HepG2 (cell line): ENCODE data around the gene COPA. TPM values are rescaled to one million over a fixed set of nuclear protein-coding genes. Genes with fewer than 3 reads are reported as not detected.

ENCODE experiments used
- CBX5 ChIP-seq: sonication (generic); formaldehyde crosslinking; IDR thresholded peaks from 2 replicates; pipeline ENCODE4 v1.4.0; 2020; ENCODE audit warnings: missing genetic modification reagents, borderline replicate concordance
- DPF2 ChIP-seq: sonication (generic); formaldehyde crosslinking; IDR thresholded peaks from 2 replicates; pipeline ENCODE4 v1.4.0; 2020; ENCODE audit warnings: mild to moderate bottlenecking, low read depth, missing genetic modification reagents, borderline replicate concordance
- KMT2A ChIP-seq: sonication (generic); formaldehyde crosslinking; IDR thresholded peaks from 2 replicates; pipeline ENCODE4 v1.4.0; 2020; ENCODE audit warnings: missing genetic modification reagents
- NR2C2 ChIP-seq: sonication (generic); formaldehyde crosslinking; IDR thresholded peaks from 2 replicates; pipeline ENCODE4 v1.4.0; 2020; ENCODE audit warnings: missing genetic modification reagents, mild to moderate bottlenecking, moderate library complexity, borderline replicate concordance
- POLR2A ChIP-seq, 2 experiments: IDR thresholded peaks; 2 replicates each; pipeline ENCODE4 v1.6.1; 2011; ENCODE audit warnings: low read depth in 2 of 2, low read length in 2 of 2, mild to moderate bottlenecking in 1 of 2, moderate library complexity in 1 of 2; ENCODE audit not compliant: insufficient read depth in 1 of 2
- SETDB1 ChIP-seq: sonication (generic); formaldehyde crosslinking; IDR thresholded peaks from 2 replicates; pipeline ENCODE4 v1.5.1; 2020; ENCODE audit warnings: missing genetic modification reagents, mild to moderate bottlenecking, borderline replicate concordance
- SMAD9 ChIP-seq: sonication (generic); formaldehyde crosslinking; IDR thresholded peaks from 2 replicates; pipeline ENCODE4 v1.5.1; 2020; ENCODE audit warnings: mild to moderate bottlenecking, missing genetic modification reagents
- TEAD3 ChIP-seq: optimal IDR thresholded peaks from 2 replicates; pipeline ENCODE3; 2016; ENCODE audit warnings: borderline replicate concordance
- ZBTB33 ChIP-seq: sonication (generic); formaldehyde crosslinking; IDR thresholded peaks from 2 replicates; pipeline ENCODE4 v1.4.0; 2020; ENCODE audit warnings: missing genetic modification reagents
- ZBTB39 ChIP-seq: sonication (generic); formaldehyde crosslinking; IDR thresholded peaks from 2 replicates; pipeline ENCODE4 v1.5.0; 2020; ENCODE audit warnings: missing genetic modification reagents
- ZBTB7B ChIP-seq: sonication (generic); formaldehyde crosslinking; IDR thresholded peaks from 2 replicates; pipeline ENCODE4 v1.4.0; 2020; ENCODE audit warnings: missing genetic modification reagents
- ZNF160 ChIP-seq: sonication (generic); formaldehyde crosslinking; IDR thresholded peaks from 2 replicates; pipeline ENCODE4 v1.8.0; 2022; ENCODE audit warnings: mild to moderate bottlenecking, inconsistent platforms, missing genetic modification reagents
- ZNF280D ChIP-seq: sonication (generic); formaldehyde crosslinking; IDR thresholded peaks from 2 replicates; pipeline ENCODE4 v1.5.1; 2020; ENCODE audit warnings: mild to moderate bottlenecking, missing genetic modification reagents
- ZNF414 ChIP-seq: sonication (generic); formaldehyde crosslinking; IDR thresholded peaks from 2 replicates; pipeline ENCODE4 v1.5.0; 2020; ENCODE audit warnings: missing genetic modification reagents
- ZNF44 ChIP-seq: sonication (generic); formaldehyde crosslinking; IDR thresholded peaks from 2 replicates; pipeline ENCODE4 v1.5.1; 2020; ENCODE audit warnings: mild to moderate bottlenecking, missing genetic modification reagents
- polyA plus RNA-seq, 8 experiments: library from polyadenylated mRNA; depleted of rRNA in 3 of 8; stranded (reverse) in 7 of 8; unstranded in 1 of 8; fragments of >200 nt; fragmentation: Illumina TruSeq in 4 of 8; extraction: Trizol in 4 of 8; gene quantifications; 2 replicates each; pipeline versions ENCODE4 v1.2.1 to v1.2.3, GENCODE V29; 2011 to 2016; ENCODE audit warnings: low read depth in 4 of 8, missing spikeins in 1 of 8, mixed read lengths in 1 of 8; ENCODE audit not compliant: insufficient read depth in 1 of 8
- total RNA-seq, 5 experiments: library from RNA; depleted of rRNA; stranded (reverse); fragments of >200 nt; fragmentation: Illumina TruSeq; extraction: Trizol; gene quantifications; 2 replicates each; pipeline ENCODE4 v1.2.3, GENCODE V29; 2016; ENCODE audit warnings: low read depth in 1 of 5

COPA gene
- total and polyA plus RNA-seq, 2 of the 13 experiments (the other 11 are each of a cell fraction or from before 2014, with no cell fraction given) = 160 to 197 TPM

- TF ChIP-seq CBX5 (peak; percentile 33; the same call in 1 of the 2 replicates), ZBTB39 (no peak), ZNF160 (CRISPR knock-in tag) (peak; percentile 26; the same call in 1 of the 2 replicates), NR2C2 (CRISPR knock-in tag) (peak; percentile 81; the same call in 1 of the 2 replicates), ZNF44 (CRISPR knock-in tag) (peak; percentile 90; the same call in 1 of the 2 replicates), POLR2A (IDR thresholded peaks at IDR 0.05; ENCODE audit: insufficient read depth in 1 of 2, low read depth in 2 of 2, low read length in 2 of 2) (peak; percentile 88 to 95), SMAD9 (CRISPR knock-in tag) (0 out of 2 replicates have a peak, but pooled peaks have one; percentile 22), ZBTB33 (CRISPR knock-in tag) (0 out of 2 replicates have a peak, but pooled peaks have one; percentile 5), ZNF414 (CRISPR knock-in tag) (peak; percentile 92), KMT2A (CRISPR knock-in tag) (peak; percentile 91), SETDB1 (CRISPR knock-in tag) (no peak), DPF2 (CRISPR knock-in tag) (0 out of 2 replicates have a peak, but pooled peaks have one; percentile 13), ZBTB7B (CRISPR knock-in tag) (peak; percentile 74), TEAD3 (CRISPR knock-in tag) (peak; percentile 50), ZNF280D (peak; percentile 12; the same call in 1 of the 2 replicates)
Measured at GRCh38 chr1:160342953-160343869, at the start of gene COPA, which contains the start of gene NCSTN (continued).
